Activated CD4-positive, alpha-beta T cell treated with anti-CD3 and anti-CD28 coated beads, Interleukin-2, amount 10 ng/mL, durations not matched to agents 24 days and 14 days (primary cell): ENCODE data around the gene ANKRD13A. TPM values are rescaled to one million over a fixed set of nuclear protein-coding genes. Genes with fewer than 3 reads are reported as not detected.
"Not testable (repeated sequence)": the region's sequence is repeated elsewhere in the genome, so short reads cannot be mapped to it uniquely, and the experiment has no call there.

ENCODE experiments used
- DNase-seq: peaks from one replicate; pipeline ENCODE4 v3.0.0; 2022
- H3K27ac Mint-ChIP-seq: one replicate; pipeline ENCODE4 v1.8.0; 2022; ENCODE audit warnings: mild to moderate bottlenecking, mixed read lengths
- H3K27me3 Mint-ChIP-seq: one replicate; pipeline ENCODE4 v1.8.0; 2022; ENCODE audit warnings: mixed read lengths
- H3K36me3 Mint-ChIP-seq: one replicate; pipeline ENCODE4 v1.8.0; 2022; ENCODE audit warnings: low read depth, mild to moderate bottlenecking, mixed read lengths
- H3K4me1 Mint-ChIP-seq: one replicate; pipeline ENCODE4 v1.8.0; 2021; ENCODE audit warnings: mixed read lengths
- H3K4me3 Mint-ChIP-seq: one replicate; pipeline ENCODE4 v1.8.0; 2022; ENCODE audit warnings: mild to moderate bottlenecking, moderate library complexity, mixed read lengths
- H3K9me3 Mint-ChIP-seq: one replicate; pipeline ENCODE4 v1.8.0; 2021; ENCODE audit warnings: mixed read lengths
- intact Hi-C: fragments of 100-400 bp; cut with micrococcal nuclease; formaldehyde crosslinking; loops from one replicate; pipeline ENCODE4 v1.15.1; 2023
- total RNA-seq: library from RNA; stranded (reverse); gene quantifications from 2 replicates; pipeline ENCODE4 v1.2.3, GENCODE V29; 2022

ANKRD13A gene
- total RNA-seq, 1 donor from 2014 or later, result 62.5 TPM

- intact Hi-C loops, result no loop called here
- Mint-ChIP-seq H3K9me3 (peaks cover 2% of the 10 kb centered on the region), H3K4me3 (no peak overlapping the region), H3K27ac (no peak overlapping the region), H3K36me3 (peaks cover 35% of the 10 kb centered on the region), H3K4me1 (peaks cover 50% of the 10 kb centered on the region), H3K27me3 (no peaks in the 10 kb centered on the region)
- DNase-seq, result no peak
Observed at GRCh38 chr12:110002676-110003515, 3.7 kb downstream of the ANKRD13A start.

- Mint-ChIP-seq H3K27me3 (no peaks in the 10 kb centered on the region), H3K27ac (peak overlapping the region; percentile 56), H3K4me1 (peaks cover 46% of the 10 kb centered on the region), H3K9me3 (peaks cover 3% of the 10 kb centered on the region), H3K36me3 (peaks cover 41% of the 10 kb centered on the region), H3K4me3 (peak overlapping the region; percentile 15)
- no peak for DNase-seq
- intact Hi-C loops, result no loop called here
Observed at GRCh38 chr12:110004598-110004997, 5.4 kb downstream of the ANKRD13A start.

GRCh38 chr12:110005319-110005973, 6.2 kb downstream of the ANKRD13A start:
- intact Hi-C loops, result loop anchor here (5.0 kb wide), 1 partner anchor 33 kb away; no protein-coding TSS in a partner anchor
- Mint-ChIP-seq H3K36me3 (peaks cover 39% of the 10 kb centered on the region), H3K27me3 (no peaks in the 10 kb centered on the region), H3K9me3 (peaks cover 3% of the 10 kb centered on the region), H3K4me1 (peaks cover 45% of the 10 kb centered on the region), H3K27ac (peak overlapping the region; percentile 71), H3K4me3 (peak overlapping the region; percentile 38)
- DNase-seq, result no peak

GRCh38 chr12:110006115-110006514, 6.9 kb downstream of the ANKRD13A start:
- H3K36me3 Mint-ChIP-seq, result peaks cover 40% of the 10 kb centered on the region
- intact Hi-C loops, result loop anchor here (5.0 kb wide), 1 partner anchor 34 kb away; no protein-coding TSS in a partner anchor
- no peak overlapping the region for H3K27ac Mint-ChIP-seq
- H3K27me3 Mint-ChIP-seq, result no peaks in the 10 kb centered on the region
- no peak overlapping the region for H3K4me3 Mint-ChIP-seq
- H3K4me1 Mint-ChIP-seq, result peaks cover 48% of the 10 kb centered on the region
- no peak for DNase-seq
- peaks cover 3% of the 10 kb centered on the region for H3K9me3 Mint-ChIP-seq

- Mint-ChIP-seq H3K4me1 (peaks cover 59% of the 10 kb centered on the region), H3K36me3 (peaks cover 48% of the 10 kb centered on the region), H3K27ac (peak overlapping the region; percentile 26), H3K27me3 (no peaks in the 10 kb centered on the region), H3K9me3 (peaks cover 3% of the 10 kb centered on the region), H3K4me3 (no peak overlapping the region)
- DNase-seq, result no peak
- intact Hi-C loops, result loop anchor here (5.0 kb wide), 1 partner anchor 36 kb away; no protein-coding TSS in a partner anchor
Observed at GRCh38 chr12:110007881-110008280, 8.7 kb downstream of the ANKRD13A start.

- intact Hi-C loops, result loop anchor here (5.0 kb wide), 1 partner anchor 37 kb away; no protein-coding TSS in a partner anchor
- Mint-ChIP-seq H3K36me3 (peaks cover 44% of the 10 kb centered on the region), H3K4me1 (peaks cover 56% of the 10 kb centered on the region)
- not testable (repeated sequence) for H3K27ac Mint-ChIP-seq, H3K27me3 Mint-ChIP-seq, H3K4me3 Mint-ChIP-seq, H3K9me3 Mint-ChIP-seq, DNase-seq
Observed at GRCh38 chr12:110008681-110009398, 9.6 kb downstream of the ANKRD13A start.

- DNase-seq, result no peak
- Mint-ChIP-seq H3K36me3 (peaks cover 47% of the 10 kb centered on the region), H3K4me1 (peaks cover 52% of the 10 kb centered on the region), H3K4me3 (no peak overlapping the region), H3K27me3 (no peaks in the 10 kb centered on the region), H3K9me3 (peaks cover 3% of the 10 kb centered on the region), H3K27ac (peak overlapping the region; percentile 70)
- intact Hi-C loops, result no loop called here
Observed at GRCh38 chr12:110010853-110011723, 11.9 kb downstream of the ANKRD13A start.

- peak overlapping the region; percentile 38 for H3K27ac Mint-ChIP-seq
- peaks cover 40% of the 10 kb centered on the region for H3K36me3 Mint-ChIP-seq
- H3K4me3 Mint-ChIP-seq, result no peak overlapping the region
- DNase-seq, result no peak
- intact Hi-C loops, result no loop called here
- peaks cover 3% of the 10 kb centered on the region for H3K9me3 Mint-ChIP-seq
- no peaks in the 10 kb centered on the region for H3K27me3 Mint-ChIP-seq
- H3K4me1 Mint-ChIP-seq, result peaks cover 49% of the 10 kb centered on the region
Observed at GRCh38 chr12:110012137-110012536, 12.9 kb downstream of the ANKRD13A start.

GRCh38 chr12:110012659-110013058, 13.4 kb downstream of the ANKRD13A start:
- H3K36me3 Mint-ChIP-seq, result peaks cover 45% of the 10 kb centered on the region
- intact Hi-C loops, result no loop called here
- no peak for DNase-seq

GRCh38 chr12:110015132-110015531, 15.9 kb downstream of the ANKRD13A start:
- no peaks in the 10 kb centered on the region for H3K27me3 Mint-ChIP-seq
- DNase-seq, result peak; percentile 72
- H3K4me1 Mint-ChIP-seq, result peaks cover 41% of the 10 kb centered on the region
- intact Hi-C loops, result no loop called here
- peak overlapping the region; percentile 64 for H3K4me3 Mint-ChIP-seq
- peaks cover 55% of the 10 kb centered on the region for H3K36me3 Mint-ChIP-seq
- H3K27ac Mint-ChIP-seq, result peak overlapping the region; percentile 91
- H3K9me3 Mint-ChIP-seq, result no peaks in the 10 kb centered on the region

More at GRCh38 chr12:110012659-110013058, 13.4 kb downstream of the ANKRD13A start:
- Mint-ChIP-seq H3K9me3 (peaks cover 3% of the 10 kb centered on the region), H3K4me1 (peaks cover 49% of the 10 kb centered on the region), H3K27ac (peak overlapping the region; percentile 38), H3K27me3 (no peaks in the 10 kb centered on the region), H3K4me3 (no peak overlapping the region)

GRCh38 chr12:110020956-110021355, 21.7 kb downstream of the ANKRD13A start:
- no peak overlapping the region for H3K4me3 Mint-ChIP-seq
- DNase-seq, result no peak
- H3K27me3 Mint-ChIP-seq, result no peaks in the 10 kb centered on the region
- peak overlapping the region; percentile 9 for H3K27ac Mint-ChIP-seq
- no peaks in the 10 kb centered on the region for H3K9me3 Mint-ChIP-seq
- intact Hi-C loops, result no loop called here
- H3K36me3 Mint-ChIP-seq, result peaks cover 67% of the 10 kb centered on the region
- peaks cover 8% of the 10 kb centered on the region for H3K4me1 Mint-ChIP-seq

GRCh38 chr12:110023059-110023980, 24.1 kb downstream of the ANKRD13A start:
- peaks cover 72% of the 10 kb centered on the region for H3K36me3 Mint-ChIP-seq
- H3K27ac Mint-ChIP-seq, result peak overlapping the region; percentile 71
- no peak overlapping the region for H3K4me3 Mint-ChIP-seq
- no peaks in the 10 kb centered on the region for H3K27me3 Mint-ChIP-seq
- H3K9me3 Mint-ChIP-seq, result no peaks in the 10 kb centered on the region
- intact Hi-C loops, result no loop called here
- peaks cover 12% of the 10 kb centered on the region for H3K4me1 Mint-ChIP-seq
- DNase-seq, result no peak
